GM18870 (cell line): ENCODE measurements around the gene ACOT11.
"Not testable (repeated sequence)": the region's sequence is repeated elsewhere in the genome, so short reads cannot be mapped to it uniquely, and the experiment has no call there.

ENCODE experiments used
- ATAC-seq: cut with Tn5 transposase; IDR thresholded peaks from one replicate; pipeline ENCODE4 v1.9.1; 2021; ENCODE audit warnings: moderate library complexity; ENCODE audit not compliant: unreplicated experiment

ACOT11 gene

GRCh38 chr1:54536656-54537055 lies 11.4 kb upstream of the ACOT11 start:
- ATAC-seq = not testable (repeated sequence)

DNA sequence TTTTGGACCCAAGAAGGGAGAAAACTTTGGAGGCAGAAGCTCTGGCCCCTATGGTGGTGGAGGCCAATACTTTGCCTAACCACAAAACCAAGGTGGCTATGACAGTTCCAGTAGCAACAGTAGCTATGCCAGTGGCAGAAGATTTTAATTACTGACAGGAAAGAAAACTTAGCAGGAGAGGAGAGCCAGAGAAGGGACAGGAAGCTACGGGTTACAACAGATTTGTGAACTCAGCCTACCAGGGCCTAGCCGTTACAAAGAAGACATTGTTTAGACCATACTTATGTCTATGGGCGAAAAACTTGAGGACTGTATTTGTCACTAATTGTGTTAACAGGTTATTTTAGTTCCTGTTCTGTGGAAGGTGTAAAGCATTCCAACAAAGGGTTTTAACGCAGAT lies 10.4 kb upstream of the ACOT11 start:
- no peak for ATAC-seq

GRCh38 chr1:54538538-54538937 lies 9.5 kb upstream of the ACOT11 start:
- no peak for ATAC-seq

- no peak for ATAC-seq
These were observed 7.3 kb upstream of the ACOT11 start for GRCh38 chr1:54540582-54541295.

- peak; percentile 55 for ATAC-seq
These were observed 5.7 kb upstream of the ACOT11 start for GRCh38 chr1:54542120-54542961.

- no peak for ATAC-seq
These were observed 5.0 kb upstream of the ACOT11 start for GRCh38 chr1:54542962-54543539.

DNA sequence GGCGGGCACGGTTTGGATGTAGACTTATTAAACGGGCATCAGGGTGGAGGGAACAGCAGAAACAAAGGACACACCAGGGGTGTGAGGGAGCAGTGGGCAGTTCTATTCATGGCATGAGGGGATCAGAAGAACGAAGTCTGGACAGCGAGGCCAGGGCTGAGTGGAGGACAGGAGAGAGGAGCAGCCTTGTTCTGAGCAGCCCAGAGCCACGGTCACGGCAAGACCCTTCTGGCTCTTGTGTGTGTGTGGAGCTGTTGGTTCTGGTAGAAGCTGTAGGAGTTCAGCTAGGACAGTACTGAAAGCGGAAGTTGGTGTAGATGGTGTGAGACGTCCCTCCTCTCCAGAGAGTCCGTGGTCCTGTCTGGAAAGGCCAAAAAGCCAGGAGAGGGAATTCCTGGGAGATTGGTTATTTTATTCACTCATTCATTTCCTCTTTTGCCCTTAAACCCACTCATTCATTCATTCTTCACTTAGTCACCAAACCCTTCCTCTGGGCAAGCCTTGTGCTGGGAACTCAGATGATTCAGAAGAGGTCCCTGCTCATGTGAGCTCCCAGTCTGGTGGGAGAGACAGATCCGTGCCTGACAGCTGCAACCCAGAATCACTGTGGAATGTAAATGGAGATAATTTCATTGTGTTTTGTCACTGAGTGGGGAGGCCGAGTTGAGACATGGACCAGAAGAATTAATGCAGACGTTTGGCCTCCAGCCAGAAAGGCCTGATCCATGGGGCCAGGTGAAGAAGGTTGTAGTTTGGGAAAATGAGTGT lies 4.1 kb upstream of the ACOT11 start:
- ATAC-seq = no peak

DNA sequence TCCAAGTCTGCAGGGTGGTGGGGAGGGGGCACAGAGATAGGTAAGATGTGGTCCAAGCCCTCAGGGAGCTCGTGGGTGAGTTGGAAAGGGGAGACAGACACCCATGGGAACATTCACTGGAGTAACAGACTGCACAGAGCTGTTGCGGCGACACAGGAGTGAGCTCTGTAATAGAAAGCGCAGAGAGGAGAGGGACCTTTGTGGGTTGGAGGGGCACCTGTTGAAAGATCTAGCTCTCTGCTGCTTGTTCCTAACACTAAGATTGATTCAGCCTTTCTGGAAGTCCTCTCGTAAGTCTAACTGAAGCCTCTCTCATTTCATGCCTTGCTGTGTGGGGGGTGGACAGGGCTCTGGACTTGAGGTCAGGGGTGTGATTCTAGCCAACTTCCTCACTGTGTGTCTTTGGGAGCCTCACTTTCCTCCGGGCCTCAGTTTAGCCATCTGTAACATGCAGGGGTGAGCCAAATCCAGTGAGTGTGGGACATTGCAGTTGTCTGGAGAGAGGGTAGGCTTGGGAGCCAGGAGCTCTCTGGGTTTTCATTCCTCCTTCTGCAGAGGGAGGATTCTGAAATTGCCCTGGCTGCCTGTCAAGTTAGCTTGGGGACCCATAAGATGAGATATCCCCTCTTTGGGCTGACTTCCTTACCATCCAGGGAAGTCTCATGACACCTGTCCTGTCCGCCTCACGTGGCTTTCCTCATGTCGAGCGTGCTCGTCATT lies 2.0 kb upstream of the ACOT11 start:
- ATAC-seq = no peak

GRCh38 chr1:54546651-54547401 lies 1.2 kb upstream of the ACOT11 start:
- ATAC-seq = no peak

GRCh38 chr1:54548389-54549044 lies 489 bp downstream of the ACOT11 start:
- no peak for ATAC-seq

- ATAC-seq = no peak
These were observed 1.3 kb downstream of the ACOT11 start for GRCh38 chr1:54549181-54549924.

DNA sequence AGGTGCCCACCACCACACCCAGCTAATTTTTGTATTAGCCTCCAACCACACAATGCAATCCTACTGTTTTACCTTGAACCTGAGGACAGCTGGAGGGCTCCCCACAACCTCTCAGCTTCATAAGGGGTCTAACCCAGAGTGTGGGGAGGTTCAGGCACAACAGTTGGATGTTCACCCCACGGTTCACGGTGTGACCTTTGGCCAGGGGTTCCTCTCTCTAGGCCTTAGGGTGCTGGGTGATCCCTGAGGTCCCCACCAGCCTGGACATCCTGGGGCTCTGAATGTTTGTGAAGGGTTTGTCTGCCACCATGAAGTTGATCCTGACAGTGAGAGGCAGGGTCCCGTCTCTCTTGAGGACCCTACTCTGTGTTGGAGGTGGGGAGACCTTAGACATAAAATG lies 3.9 kb downstream of the ACOT11 start:
- ATAC-seq = no peak

DNA sequence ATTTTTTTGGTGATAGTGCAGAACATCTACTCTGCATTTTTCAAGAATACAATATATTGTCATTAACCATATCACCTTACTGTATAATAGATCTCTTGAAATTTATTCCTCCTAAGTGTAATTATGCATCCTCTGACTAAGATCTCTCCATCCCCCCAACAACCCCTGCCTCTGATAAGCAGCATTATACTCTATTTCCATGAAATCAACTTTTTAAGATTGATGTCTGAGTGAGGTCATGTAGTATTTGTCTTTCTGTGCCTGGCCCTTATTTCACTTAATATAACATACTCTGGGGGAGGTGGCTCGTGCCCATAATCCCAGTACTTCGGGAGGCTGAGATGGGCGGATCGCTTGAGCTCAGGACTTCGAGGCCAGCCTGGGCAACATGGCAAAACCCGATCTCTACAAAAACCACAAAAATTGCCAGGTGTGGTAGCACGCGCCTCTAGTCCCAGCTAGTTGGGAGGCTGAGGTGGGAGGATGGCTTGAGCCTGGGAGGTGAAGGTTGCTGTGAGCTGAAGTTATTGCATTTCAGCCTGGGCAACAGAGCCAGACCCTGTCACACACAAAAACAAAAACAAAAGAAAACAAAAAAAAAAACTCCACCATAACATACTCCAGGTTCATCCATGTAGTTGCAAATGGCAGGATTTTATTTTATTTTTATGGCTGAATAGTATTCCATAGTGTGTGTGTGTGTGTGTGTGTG lies 5.7 kb downstream of the ACOT11 start:
- ATAC-seq = no peak

DNA sequence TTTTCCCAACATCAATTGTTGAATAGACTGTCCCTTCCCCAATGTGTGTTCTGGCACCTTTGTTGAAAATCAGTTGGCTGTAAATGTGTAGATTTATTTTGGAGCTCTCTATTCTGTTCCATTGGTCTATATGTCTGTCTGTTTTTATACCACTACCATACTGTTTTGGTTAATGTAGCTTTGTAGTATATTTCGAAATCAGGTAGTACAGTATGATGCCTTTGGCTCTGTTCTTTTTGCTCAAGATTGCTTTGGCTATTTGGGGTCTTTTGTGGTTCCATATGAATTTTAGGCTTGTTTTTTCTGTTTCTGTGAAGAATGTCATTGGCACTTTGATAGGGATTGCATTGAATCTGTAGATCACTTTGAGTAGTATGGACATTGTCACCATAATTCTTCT lies 8.1 kb downstream of the ACOT11 start:
- ATAC-seq = no peak

DNA sequence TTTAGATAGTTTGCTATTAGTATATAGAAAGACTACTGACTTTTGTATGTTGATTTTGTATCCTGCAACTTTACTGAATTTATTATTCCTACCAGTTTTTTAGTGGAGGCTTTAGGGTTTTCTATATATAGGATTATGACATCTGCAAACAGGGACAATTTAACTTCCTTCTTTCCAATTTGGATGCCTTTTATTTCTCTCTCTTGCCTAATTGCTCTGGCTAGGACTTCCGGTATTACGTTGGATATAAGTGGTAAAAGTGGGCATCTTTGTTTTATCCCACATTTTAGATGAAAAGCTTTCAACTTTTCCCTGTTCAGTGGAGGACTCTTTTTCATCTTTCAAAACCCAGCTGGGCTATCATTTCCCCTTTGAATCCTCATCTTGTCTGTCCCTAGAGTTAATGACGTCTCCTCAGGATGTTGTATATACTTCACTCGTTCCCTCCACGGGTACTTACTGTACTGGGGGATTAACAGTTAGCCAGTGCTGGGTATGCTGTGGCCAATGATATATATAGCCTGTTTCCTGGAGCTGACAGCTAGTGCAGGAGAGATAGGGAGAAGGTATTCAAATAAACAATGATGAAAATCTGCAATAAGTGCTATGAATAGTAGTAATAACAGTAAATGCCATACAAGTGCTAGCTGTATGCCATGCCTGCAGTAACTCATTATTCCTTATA lies 9.8 kb downstream of the ACOT11 start:
- no peak for ATAC-seq

DNA sequence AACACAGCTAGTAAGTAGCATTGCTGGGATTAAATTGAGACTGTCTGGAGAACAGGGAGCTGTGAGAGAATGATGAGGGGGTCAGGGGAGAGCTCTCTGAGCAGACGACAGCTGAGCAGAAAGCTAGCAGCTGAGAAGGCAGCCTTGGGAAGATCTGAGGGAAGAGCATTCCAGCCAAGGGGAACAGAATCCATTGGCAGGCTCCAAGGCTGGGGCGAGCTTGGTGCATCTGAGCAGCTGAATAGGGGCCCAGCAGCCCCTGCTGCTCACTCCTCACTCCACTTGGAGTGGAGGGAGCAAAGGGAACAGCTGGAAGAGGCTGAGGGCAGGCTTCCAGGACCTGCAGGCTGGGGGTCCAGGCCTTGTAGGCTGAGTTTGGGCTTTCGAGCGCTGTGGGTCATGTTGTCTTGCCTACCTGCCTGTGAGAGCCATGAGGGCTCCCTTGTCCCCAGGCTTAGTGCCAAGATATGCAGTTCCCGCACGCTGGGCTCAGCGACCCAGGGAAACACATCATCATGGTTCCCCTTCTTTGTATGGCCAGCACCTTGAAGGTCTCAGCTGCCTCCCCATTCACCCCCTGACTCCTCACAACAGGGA lies 10.5 kb downstream of the ACOT11 start:
- ATAC-seq = no peak

GRCh38 chr1:54559111-54559548 lies 11.1 kb downstream of the ACOT11 start:
- no peak for ATAC-seq
